TTC549 (cell line): ENCODE results near the gene CCDC170.
"Not testable (repeated sequence)": the region's sequence is repeated elsewhere in the genome, so short reads cannot be mapped to it uniquely, and the experiment has no call there.

Source experiments
- FAIRE-seq: peaks from 2 replicates; lab custom pipeline; 2012; peaks lifted over from hg19 to GRCh38; lab: Jason Lieb, UNC

Gene CCDC170, protein sequence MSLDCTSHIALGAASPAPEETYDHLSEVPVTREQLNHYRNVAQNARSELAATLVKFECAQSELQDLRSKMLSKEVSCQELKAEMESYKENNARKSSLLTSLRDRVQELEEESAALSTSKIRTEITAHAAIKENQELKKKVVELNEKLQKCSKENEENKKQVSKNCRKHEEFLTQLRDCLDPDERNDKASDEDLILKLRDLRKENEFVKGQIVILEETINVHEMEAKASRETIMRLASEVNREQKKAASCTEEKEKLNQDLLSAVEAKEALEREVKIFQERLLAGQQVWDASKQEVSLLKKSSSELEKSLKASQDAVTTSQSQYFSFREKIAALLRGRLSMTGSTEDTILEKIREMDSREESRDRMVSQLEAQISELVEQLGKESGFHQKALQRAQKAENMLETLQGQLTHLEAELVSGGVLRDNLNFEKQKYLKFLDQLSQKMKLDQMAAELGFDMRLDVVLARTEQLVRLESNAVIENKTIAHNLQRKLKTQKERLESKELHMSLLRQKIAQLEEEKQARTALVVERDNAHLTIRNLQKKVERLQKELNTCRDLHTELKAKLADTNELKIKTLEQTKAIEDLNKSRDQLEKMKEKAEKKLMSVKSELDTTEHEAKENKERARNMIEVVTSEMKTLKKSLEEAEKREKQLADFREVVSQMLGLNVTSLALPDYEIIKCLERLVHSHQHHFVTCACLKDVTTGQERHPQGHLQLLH

DNA sequence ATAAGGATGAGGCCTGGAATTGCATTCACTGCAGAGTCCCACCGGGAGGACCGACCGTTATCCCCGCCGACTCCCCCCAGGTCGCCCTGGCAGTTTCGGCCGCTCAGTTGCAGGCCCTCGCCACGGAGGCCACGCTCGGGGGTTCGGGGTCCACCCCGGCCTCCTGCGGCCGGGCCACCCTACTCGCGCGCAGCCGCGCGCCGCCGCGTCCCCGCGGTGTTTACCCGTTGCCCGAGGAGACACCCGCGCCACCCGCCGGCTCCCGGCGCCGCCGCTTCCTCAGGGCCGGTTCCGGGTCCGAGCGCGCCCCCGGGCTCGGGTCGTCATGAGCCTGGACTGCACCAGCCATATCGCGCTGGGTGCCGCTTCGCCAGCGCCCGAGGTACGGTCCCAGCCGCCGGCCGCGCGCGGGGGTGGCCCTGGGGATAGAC, at the start of gene CCDC170:
Gene CCDC170, plus strand, starts transcription at position 214 of the 431 bp plus-strand sequence. Its CDS starts 112 bp downstream, at position 326.
- no peak for FAIRE-seq

DNA sequence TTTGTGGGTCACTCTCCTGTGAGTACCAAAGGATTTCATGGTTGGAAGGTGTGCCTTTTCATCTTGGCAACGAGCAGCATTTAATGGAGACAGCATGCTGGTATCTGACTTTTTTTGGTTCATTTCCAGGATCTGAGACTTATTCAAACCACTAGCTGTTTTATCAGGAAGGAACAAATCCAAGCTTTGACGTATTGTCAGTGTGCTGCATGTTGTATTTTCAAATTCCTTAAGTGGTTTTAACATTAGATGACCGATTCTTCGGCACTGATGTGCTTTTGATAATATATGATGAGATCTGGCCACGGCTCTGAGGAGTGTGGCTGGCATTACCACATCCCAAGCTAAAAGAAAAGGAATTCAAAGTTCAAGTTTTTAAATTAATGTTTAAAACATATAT, 48.3 kb upstream of the CCDC170 start:
- FAIRE-seq: no peak

DNA sequence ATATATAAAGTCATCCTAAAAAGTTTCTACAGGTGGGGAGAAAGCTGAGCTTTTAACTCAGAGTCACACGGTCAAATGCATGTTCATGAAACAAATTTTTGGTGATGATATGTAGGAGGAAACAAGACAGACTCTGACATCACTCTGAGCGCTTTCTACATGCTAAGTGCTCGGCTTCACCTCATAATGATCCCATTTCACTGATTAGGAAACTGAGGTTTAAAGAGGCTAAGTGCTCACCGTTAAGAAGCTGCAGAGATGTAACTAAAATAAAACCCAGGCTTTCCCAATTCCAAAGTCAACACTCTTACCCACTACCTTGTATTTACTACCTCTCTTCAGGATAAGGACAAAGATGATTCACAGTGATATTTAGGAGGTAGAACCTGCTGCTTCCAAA, 46.6 kb upstream of the CCDC170 start:
- no peak for FAIRE-seq

DNA sequence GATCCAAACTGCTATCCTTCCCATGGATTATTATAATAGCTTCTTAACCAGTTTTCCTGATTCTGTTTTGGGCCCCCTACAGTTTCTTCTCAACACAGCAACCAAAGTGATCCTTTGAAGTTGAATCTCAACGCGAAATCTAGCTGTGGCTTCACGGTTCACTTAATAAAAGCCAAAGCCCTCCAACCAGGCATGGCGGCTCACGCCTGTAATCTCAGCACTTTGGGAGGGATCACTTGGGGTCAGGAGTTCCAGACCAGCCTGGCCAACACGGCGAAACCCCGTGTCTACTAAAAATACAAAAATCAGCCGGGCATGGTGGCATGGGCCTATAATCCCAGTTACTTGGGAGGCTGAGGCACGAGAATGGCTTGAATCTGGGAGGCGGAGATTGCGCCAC, 45.2 kb upstream of the CCDC170 start:
- FAIRE-seq: no peak

DNA sequence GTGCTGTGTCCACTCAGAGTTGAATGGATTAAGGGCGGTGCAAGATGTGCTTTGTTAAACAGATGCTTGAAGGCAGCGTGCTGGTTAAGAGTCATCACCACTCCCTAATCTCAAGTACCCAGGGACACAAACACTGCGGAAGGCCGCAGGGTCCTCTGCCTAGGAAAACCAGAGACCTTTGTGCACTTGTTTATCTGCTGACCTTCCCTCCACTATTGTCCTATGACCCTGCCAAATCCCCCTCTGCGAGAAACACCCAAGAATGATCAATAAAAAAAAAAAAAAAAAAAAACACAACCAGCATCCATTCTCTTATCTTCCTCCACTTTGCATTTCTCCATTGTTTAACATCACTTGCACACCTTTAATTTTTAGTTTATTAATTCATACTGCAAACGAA, 42.9 kb upstream of the CCDC170 start:
- not testable (repeated sequence) for FAIRE-seq

DNA sequence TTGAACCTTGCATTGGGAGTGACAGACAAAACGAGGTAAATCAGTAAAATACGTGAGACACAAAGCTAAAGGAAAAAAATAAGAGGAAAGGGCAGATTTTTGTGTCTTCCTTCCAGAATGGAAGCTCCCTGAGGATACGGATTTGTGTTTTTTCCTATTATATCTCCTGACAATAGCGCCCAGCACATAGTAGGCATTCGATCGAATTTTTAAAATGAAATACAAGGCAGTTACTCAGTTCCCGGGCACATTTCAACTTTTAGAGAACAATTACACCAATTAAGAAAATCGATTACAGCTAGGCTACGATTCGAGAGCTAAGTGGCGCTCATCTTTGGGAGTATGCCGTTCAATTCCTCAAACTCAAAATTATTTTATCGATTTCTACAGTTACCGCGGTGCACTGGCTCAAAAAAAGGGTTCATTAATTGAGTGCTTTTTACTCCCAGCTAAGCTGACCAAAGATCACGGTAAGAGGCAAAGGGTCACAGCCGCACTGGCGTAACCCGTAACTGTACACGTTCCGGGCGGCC, 42.3 kb upstream of the CCDC170 start:
- FAIRE-seq: no peak

DNA sequence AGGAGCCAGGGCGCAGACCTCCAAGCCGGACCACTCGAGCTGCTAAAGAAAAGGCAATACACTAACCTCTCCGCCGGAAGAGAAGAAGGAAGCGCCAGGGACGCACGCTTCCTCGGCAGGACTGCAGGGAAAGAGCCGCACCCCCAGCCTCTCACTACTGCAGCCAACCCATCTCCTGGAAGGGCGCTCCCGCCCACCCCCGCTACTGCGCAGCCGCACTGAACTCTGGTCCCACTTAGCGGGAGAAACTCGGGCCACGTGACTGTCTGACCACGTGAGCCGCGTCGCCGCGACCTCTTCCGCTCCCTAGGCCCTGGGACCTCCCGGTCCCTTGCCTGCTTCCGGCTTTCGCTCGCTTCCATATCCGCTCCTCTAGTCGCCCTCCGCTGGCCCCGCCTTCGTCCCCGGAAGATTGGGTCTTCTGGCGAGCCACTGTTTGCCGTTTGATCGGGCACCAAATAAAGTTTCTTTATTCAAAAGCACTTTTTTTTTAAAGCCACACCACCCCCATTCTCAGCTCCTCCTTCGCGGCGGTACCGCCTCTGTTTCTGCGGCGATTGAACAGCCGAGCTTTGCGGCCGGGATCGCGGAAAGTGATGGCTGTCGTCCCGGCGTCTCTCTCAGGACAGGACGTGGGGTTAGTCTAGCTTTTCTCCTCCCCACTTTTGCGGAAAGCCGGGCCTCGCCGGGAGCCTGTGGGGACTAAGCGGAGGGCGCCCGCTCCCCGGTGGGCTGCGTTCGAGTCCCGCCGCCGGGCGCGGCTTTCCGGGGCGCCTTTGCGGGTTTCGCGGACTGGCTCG, 41.7 kb upstream of the CCDC170 start, which contains the start of gene RMND1:
Gene RMND1, minus strand, starts transcription at position 177 of the 800 bp plus-strand sequence. CDS start 6,315 bp downstream, outside the sequence.
- peak; percentile 98 for FAIRE-seq

DNA sequence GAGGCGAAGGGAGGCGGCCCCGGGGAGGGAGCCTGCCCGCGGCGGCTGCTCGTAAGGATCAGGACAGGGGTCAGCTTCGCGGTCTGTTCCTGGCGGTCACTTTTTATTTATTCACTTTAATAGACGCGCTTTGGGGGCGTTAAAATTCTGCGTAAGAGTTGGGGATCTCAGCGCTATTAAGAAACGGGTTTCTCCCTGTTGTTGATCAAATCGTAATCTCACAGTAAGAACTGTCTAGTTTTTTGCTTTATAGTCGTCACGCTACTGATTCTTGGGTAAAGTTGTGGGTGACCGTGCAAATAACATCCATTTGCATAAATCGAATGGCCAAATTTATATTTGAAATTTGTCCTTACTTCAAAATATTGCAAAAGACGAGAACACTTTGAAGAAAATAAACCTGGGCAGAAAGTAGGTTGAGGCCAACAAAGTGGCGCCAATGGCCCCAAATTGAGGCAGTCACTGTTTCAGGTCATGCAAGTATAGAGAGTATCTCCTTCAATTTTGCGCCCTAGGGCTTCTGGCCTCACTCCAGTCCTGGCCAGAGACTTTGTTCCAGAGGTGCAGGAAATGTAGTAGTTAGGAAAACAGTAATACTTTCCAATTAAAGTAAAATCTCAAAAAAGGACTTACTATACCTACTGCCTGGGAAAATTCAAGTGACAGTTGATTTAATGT, 40.9 kb upstream of the CCDC170 start:
- no peak for FAIRE-seq

DNA sequence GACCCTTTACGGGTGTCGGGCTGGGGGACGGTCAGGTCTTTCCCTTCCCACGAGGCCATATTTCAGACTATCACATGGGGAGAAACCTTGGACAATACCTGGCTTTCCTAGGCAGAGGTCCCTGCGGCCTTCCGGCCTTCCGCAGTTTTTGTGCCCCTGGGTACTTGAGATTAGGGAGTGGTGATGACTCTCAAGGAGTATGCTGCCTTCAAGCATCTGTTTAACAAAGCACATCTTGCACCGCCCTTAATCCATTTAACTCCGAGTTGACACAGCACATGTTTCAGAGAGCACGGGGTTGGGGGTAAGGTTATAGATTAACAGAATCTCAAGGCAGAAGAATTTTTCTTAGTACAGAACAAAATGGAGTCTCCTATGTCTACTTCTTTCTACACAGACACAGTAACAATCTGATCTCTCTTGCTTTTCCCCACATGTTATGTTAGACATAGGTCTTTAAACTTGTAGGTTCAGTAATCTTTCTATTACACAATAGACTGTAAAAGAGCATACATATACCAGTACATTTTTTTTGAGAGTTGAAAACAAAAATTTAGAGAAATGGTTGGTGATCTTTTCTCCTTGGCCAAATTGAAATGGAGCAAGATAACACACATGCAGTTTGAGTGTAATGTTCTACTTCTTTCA, 37.9 kb upstream of the CCDC170 start:
- not testable (repeated sequence) for FAIRE-seq

DNA sequence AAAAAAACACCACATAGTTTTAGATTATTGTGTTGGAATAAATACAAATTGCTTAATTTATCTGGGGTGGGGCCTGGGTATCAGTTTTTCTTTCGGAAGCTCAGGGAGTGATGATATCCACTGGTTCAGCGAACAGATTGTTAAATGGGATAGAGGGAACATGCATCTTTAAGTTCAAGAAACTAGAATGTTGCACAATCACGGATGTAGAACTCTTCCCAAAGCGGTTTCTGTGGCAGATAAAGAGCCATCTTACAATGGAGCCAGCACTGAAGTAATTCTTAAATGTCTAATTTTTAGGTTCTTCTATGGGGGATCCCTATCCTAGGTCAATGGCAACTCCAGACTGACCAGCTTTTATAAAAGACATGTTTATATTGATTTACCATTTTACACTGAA, 32.1 kb upstream of the CCDC170 start:
- FAIRE-seq: no peak

DNA sequence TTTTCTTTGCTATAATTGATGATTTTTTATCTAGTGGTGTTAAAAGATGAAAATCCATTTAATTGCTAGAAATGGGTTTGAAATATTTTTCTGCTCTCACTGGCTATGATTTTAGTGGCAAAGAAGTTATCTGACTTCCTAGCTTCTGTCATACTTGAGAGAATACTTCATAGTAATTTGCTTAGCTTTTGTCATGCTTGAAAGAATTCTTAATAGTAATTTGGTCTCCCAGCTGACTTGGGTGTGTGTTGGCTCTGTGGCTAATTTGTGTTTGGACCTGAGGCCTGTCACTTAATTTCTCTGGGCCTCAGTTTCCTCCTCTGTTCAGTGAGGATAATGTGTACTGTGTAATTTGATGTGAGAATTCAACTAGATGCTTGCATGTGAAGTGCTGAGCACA, 29.1 kb upstream of the CCDC170 start:
- FAIRE-seq: no peak

DNA sequence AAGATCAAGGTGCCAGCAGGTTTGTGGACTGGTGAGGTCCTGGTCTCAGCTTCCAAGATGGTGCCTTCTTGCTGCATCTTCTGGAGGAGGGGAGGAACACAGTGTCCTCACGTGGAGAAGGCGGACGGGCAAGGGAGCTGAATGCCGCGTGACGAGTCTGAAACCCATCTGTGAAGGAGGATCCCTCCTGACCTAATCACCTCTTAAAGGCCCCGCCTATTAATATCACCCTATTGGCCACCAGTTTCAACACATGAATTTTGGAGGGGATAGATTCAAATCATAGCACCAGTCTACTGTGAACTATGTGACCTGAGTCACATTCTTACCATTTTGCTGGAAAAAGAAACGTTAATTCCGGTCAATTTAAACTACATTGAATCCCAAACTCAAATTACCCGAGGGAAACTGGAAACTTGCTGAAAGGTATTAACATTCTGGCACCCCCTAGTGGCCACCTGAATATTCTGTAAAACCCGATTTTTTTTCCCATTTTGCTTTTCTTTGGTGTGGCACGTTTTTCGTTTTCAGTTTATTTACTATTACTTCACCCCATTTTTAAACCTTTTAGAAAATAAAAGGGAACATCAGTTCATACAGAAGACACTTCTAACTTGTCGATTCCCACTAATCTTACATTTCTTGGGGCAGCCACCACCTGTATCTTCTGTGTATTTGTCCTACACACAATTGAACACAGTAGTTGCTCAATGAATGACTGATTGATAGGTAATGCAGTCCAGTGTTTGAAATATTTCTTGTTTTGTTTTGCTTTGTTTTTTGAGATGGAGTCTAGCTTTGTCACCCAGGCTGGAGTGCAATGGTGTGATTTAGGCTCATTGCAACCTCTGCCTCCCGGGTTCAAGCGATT, 17.9 kb upstream of the CCDC170 start:
- peak; percentile 51 for FAIRE-seq

DNA sequence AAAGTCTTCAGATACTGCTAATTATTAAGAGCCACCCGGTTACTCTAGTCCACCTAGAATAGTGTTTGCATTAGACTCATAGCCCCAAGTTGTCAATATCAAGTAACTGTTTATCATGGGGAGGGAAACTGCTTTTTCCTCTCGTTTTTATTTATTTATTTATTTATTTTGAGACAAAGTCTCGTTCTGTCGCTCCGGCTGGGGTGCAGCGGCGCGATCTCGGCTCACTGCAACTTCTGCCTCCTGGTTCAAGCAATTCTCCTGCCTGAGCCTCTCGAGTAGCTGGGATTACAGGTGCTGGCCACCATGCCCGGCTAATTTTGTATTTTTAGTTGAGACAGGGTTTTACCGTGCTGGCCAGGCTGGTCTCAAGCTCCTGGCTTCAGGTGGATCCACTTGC, 16.1 kb upstream of the CCDC170 start:
- no peak for FAIRE-seq

DNA sequence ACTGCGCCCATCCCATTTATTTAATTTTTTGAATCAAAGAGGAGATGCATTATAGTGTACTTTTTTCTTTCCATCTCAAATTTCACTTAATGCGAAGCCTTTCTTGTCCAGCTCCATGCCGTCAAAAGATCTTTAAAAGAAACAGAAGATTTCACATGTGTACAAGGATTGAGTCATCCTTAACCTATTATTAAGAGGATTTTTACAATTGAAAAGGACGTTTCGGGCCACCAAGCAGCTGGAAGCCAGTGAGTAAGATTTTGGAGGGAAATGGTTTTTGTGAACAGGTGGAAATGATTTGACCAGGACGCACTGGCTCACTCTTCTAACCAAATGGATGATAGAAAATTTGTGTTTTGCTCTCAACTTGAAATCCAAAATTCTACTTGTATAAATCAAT, 15.1 kb upstream of the CCDC170 start:
- FAIRE-seq: no peak

DNA sequence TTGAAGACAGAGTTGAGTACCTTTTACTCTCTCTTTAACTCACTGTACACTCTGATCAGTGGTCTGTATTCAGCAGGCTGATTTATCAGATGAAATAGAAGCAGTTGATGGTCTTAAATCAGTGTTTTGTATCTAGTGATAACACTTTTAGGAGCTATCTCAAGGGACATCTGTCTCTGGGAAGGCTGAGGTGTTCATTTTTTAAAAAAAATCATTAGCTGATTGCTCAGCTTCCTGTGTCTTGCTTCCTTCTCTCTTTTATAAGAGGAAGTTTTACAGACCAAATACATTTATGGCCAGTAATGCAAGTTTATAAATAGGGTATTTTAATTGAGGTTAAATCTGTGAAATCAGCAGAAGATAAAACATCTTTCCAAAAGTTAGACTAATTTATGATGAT, 12.0 kb upstream of the CCDC170 start:
- no peak for FAIRE-seq

DNA sequence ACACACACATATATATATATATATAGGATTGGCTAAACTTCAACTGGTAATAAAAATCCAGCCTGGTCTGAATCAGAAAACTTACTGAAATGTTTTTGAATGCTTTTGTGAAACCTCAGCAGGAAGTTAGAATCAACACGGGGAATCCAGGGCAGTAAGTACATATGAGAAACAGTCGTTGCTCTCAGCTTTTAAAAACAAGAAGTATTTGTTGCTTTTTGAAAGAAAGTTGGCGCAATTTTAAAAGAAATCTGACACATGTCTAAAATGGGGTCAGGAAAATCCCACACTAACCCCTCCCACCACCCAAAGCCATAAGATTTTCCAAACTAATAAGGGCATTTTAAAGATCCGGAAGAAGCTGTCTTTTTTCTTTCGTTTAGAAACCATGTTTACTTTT, 11.5 kb upstream of the CCDC170 start:
- no peak for FAIRE-seq

DNA sequence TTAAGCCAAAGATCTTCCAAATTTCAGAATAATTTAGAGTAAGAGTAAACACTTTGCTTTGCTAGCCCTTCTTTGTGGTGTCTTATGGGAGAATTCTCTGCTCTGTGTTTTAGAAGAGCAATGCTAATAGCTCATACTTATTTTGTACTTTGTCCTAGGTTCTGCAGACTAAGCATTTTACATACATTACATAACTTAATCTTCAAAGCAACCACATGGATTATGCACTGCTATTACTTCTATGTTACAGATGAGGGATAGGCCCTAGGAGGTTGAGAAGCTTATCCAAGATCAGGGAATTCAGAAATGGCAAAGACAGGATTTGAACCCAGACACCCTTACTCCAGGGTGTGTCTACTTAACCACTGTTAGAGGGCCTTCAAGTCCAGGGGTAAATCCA, 9.8 kb upstream of the CCDC170 start:
- no peak for FAIRE-seq

DNA sequence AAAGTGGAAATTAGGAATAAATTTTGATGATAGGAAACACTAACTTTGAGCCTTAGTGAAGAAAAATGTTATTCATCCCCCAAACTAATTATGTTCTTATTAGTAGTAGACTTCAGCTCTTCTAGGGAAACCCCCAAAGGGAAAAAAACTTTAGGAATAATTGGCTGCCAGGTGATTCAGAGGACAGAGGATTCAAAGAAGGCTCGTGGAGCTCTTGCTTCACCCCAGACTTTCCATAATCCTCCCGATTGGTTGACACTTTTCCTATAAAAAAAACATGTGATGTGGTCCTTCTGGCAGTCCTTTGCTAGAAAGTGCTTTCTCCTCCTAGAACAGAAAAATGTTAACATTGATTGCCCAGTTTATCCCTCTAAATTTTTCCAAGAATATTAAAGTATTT, 5.6 kb upstream of the CCDC170 start:
- no peak for FAIRE-seq

DNA sequence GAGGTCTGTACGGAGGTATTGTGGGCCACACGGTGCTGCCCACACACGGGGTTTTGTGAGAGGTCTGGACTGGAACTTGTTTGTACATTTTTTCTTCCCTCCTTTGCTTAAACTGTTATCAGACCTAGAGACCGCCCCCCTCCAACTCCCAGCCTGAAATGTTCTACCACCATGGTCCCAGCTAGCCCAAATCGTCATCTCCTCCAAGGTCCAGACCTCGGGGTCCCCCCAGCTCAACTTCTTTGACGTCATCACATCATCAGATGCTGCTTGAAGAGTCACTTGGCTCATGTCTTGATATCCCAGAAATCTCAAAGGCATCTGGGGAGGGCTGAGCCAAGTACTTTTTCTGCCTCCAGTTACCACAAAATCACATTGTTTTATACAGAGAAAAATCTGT, 2.8 kb upstream of the CCDC170 start:
- FAIRE-seq: no peak

DNA sequence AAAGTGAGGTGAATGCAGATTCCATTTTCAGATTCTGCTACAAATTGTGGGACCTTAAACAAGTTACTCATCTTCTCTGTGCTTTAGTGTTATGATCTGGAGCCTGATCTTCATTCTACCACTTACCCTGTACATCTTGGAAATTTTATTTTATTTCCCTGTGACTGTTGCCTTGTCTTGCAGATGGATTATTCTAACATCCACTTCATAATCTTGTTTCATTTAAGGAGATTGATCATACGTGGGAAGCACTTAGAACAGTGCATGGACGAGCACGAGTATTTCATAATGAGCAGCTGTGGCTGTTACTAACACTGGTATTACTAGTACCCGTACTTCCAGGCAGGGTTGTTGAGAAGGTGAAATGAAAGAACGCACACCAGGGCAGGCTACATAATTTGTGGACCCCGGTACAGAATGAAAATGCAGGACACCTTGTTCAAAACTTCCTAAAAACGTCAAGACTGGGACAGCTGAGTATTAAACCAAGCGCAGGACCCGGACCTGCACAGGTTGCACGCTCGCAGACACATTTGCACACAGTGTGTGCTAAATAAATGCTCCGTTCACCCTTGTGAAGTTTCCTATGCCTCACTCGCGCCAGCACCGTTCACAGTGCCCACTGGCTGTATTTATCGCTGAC, 535 bp upstream of the CCDC170 start:
- no peak for FAIRE-seq
